Stimulated activated CD8-positive, alpha-beta memory T cell treated with anti-CD3 and anti-CD28 coated beads, Interleukin-4, amount 100 ng/mL, for 48 hours (primary cell): ENCODE results near the gene NECTIN1.

Source experiments
- DNase-seq: peaks from one replicate; pipeline ENCODE4 v3.0.0-alpha.2; 2020

The NECTIN1 gene

DNA sequence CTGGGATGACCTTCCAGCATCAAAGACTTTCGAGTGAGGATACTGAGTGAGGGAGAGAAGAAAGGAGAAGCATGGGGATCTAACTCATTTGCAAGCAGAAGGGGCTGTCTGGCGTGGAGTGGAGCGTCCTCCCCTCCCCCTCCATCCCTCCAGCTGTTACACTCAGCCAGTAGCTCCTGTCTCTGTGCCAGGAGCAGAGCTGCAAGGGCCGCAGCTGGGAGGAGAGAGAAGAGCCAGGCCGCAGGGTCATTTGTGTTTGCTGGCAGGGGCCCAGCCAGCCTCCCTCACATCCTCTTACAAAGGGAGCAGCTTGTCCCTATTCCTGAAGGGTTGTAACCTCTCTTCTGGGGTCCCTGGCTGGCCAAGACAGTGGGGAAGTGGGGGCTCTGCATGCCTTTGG is 57.9 kb downstream of the NECTIN1 start:
- DNase-seq = no peak

DNA sequence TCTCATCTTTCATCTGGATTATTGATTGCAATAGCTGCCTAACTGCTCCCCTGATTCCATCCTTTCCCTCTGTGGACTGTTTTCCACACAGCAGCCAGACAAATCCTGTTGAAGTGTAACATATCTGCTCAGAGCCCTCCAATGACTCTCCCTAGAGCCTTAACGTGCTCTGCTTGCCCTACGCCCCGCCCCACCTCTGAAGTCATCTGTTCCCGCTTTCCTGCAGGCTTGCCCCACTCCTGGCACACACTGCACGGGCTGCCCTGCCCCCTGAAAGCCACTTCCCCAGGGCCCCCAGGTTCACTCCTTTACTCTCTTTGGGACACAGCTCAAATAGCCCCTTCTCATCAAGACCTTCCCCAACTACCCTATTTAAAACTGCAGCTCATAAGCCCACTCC is 59.5 kb downstream of the NECTIN1 start:
- no peak for DNase-seq

DNA sequence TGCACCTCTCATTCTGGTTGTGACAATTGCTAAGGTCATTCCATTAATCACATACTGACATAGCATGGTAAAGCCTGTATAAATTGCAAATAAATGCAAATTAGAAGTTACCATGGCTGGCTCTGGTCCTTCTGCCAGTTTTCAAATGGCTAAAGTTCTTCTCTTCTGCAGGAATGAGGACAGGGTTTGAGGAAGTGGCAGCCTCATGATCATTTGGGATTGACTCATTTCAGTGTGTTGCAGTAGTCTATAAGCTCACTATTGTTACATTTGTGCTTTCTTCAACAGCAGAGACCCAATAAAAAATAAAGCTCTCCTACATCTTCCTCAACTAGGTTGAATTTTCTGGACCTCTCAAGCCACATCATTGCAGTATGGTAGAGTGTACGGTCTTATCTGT is 60.3 kb downstream of the NECTIN1 start:
- DNase-seq = no peak

DNA sequence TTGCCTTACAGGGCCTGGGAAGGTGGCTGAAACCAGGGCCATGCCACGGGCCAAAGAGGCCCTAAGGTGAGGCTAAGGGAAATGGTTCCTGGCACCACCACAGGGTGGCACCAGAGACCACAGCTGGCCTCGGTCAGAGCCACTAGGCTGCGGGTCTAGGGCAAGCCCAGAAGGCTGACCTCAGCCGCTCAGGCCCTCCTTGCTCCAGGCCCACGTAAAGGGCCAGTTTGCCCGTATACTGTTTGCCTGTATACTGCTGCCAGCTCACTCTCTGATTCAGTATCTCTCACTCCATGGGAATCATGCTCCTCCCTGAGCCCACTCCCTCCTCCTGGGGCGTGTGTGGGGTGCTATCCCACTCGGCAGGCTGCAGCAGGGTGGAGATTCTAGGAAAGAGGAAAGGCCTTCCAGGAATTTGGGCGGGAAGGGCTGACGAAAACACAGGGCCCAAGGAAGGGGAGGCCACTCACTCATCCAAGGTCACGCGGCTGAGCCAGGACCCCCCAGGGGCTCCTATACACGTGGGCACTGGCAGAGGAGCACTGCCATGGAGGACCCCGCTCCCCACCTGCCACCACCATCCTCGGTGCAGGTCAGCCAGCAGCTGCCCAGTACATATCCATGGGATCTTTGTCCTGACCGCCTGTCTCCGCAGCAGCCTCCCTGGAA is 62.4 kb downstream of the NECTIN1 start:
- peak; percentile 80 for DNase-seq

DNA sequence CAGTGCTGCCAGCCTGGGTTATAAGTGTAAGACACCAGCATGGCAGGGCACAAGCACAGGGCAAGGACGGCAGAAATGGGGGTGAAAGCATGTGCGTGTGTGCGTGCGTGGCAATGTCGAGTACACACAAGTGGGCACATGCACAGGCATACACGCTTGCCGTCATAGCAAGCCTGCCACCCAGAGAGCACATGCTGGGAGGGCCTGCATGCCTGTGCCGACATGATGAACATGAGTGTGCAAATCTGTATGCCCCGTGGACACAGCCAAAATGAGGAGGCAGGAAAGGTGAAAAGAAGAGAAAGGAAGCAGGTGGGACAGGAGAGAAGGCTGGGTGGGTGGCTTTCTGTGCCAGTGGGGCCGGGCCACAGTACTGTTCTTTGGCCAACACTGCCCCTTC is 62.9 kb downstream of the NECTIN1 start:
- DNase-seq = no peak

DNA sequence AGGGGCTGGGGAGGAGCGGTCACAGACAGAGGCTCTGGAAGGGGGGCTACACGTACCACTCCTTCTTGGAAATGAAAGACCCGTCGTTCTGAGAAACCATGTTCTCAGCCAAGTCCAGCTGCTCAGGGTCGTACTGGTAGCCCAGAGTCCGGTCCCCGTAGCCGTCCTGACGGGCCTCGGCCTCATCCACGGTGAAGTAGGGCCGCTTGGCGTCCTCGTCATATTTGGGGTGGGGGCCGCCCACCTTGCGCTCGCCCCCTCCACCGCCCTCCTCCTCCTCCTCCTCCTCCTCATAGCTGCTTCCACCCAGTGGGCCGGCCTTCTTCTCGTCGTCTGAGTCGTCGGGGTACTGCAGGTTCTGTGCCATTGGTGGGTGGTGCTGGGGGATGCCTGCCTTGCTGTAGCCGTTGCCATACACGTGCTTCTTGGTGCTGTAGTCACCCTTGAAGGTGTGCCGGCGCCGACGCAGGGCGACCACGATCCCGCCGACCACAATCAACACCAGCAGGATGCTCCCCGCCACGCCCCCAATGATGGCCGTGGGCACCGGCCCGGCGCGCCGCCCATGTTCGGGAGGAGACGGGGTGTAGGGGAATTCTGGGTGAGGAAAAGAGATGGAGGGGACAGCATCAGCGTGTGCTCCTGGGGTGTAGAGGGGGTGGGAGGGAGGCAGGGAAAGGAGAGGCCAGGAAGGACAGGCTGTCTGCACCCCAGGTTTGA is 64.1 kb downstream of the NECTIN1 start:
- no peak for DNase-seq

DNA sequence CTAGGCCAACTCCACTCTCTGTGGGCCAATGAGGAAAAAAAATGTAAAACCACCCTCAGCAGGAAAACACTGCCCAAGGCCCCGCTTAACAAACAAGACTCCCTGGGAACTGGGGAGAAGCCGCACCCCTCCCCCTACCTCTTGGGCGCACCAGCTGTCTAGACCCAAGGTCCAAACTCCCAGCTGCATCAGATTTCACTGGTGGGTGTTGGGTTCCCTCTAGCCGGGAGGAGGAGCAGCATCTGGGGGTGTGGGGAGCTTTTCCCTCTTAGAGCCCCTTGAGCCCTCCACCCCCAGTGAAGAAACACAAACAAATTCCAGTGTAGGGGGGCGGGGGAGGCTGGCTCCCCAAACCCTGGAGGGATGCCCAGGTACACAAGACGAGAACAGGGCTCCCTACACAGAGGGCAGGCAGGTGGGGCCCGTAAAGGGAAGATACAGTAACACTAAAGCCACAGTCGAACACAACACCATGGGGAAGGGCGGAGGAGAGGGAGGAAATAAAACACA is 64.9 kb downstream of the NECTIN1 start:
- no peak for DNase-seq

DNA sequence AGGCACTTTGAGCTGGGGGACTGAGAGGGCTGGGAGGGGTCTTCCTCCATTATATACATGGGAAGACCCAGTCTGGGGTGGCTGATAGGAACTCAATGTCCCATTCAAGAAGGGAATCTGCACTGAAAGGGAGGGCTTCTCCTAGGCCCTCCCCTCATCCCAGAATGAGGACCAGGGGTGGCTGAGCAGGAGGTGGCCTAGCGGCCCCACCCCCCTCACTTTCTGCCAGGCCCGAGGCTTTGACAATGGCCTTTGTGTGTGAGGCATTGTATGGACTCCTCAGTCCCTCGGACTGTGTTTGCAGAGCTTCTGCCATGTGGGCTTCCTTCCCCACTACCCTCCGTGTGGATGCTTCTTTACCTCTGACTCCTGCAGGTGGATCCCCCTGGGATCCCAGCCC is 65.7 kb downstream of the NECTIN1 start:
- no peak for DNase-seq

DNA sequence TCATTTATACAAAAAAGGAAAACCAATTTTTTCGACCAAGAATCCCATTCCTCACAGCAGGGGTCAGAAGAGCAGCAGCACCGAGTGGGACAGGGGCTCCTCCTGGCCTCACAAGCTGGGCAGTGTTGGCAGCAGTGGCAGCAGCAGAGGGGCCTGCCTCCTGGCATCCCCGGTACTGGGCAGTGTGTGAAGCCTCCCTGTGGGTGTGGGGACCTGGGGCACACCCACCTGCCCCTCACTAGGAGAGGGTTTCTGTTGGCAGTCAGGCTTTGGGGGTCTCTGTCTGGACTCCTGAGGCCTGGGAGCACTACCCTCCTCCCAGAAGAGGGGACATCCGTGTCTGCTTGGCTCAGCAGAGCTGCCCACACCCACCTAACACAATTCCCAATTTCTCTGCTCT is 67.8 kb downstream of the NECTIN1 start:
- no peak for DNase-seq

DNA sequence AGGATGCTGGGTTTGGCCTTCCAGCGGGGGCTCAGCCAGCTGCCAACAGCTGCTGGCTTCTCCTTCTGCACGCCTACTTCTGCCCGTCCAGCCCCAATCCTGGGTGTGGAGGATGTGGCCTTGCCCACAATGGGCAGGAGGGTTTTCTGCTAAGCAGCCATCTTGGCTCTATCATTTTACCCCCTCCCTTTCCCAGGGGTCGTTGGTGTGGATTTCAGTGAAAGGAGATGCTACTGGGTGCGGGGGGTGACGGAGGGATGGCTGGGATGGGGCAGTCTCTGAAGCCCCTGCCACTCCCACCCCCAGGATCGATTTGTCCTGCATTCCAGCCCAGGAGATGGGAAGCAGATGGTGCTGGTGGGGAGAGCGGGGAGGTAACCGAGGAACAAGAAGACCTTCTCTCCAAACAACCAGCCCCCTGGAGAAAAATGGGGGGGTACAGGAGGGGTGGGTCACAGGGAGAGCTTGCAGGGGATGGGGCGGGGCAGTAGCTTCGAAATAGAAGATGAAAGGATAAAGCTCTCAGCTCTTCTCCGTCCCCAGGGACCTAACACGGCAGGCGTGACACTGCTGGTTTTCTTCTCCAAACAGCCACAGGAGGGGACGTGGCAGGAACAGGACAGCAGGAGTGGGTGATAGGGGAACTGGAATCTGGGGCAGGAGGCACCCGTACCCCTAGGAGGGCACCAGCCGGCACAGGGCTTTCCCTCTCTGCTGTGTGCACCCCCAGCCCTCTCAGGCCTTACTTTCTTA is 68.9 kb downstream of the NECTIN1 start:
- DNase-seq = no peak

DNA sequence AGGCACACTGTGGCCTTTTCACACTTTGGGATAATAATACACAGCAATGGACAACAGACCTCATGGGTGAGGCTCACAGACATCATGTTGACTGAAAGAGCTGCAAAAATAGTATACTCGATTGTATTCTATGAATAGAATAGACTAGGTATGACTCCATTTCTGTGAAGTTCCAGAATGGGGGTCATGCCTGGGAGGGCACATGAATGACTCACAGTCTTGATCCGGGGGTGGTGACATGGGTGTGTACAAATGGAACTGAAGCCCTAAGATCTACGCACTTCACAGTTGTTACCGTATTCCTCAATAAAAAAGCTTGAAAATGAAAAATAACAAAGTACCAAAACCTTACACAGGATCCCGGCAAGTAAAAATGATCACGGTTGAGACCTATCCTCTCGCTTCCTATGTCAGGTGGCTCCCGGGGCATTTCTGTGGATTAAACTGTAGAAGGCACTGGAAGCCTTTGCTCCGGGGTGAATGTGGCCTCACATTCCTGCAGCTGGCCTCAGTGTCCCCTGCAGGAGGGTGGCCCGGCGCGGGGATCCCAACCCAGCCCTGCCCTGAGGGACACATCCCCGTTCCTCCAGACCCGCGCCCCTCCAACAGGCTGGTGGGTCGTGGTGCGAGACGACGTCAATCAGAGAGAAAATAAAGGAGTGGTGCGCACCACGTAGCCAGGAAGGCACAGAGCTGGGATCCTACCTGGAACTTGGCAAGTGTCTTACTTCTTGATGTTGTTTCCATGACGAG is 75.9 kb downstream of the NECTIN1 start:
- DNase-seq = no peak

DNA sequence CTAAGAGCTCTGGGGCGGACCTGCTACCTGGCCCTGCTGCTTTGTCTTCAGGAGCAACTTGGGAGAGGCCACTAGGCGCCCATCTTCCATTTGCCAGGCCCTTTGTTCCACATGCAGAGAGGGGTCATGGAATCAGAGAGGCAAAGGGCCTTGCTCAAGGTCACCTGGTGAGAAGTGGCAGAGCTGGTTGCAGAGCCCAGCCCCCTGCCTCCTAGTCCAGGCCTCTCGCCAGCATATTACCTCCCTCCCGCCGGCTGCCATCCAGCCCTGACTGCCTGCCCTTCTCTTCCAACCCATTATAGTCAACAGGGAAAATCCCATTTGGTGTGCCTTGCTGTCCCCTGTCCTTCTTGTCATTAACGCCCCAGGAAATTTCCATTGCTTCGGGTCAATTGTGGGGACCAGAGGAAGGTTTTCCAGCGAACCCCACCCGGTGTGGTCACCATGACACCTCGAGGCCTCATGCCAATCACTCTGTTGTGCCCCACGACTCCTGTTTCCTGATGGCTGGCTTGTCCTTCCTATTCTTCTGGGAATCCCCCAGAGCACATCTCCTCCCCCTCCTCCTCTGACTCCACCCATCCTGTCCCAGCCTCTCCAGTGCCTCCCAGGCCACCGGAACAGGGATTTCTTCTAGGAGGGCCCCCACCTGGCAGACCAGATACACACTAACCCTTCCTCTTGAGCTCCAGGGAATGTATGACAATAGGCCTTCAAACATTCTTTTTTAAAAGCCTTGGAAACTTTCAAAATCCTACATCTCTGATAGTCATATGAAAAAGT is 77.0 kb downstream of the NECTIN1 start:
- no peak for DNase-seq

DNA sequence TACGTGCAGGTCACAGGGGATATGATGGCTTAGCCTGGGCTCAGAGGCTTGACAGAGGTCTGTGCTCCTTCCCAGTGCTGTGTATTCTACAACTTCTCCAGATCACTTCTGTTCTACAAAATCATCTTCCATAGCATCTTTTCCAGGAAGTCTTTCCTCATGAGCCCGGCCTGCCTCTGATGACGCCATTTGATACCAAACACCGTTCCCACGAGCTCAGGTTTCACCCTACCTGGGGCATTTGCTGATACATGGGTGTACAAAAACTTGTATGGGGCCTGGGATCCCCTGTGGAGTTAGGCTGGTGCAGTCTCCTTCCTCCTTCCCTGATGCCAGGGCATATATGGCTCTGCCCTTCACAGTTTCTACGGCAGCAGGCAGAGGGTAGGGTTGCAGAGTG is 78.7 kb downstream of the NECTIN1 start:
- DNase-seq = no peak

DNA sequence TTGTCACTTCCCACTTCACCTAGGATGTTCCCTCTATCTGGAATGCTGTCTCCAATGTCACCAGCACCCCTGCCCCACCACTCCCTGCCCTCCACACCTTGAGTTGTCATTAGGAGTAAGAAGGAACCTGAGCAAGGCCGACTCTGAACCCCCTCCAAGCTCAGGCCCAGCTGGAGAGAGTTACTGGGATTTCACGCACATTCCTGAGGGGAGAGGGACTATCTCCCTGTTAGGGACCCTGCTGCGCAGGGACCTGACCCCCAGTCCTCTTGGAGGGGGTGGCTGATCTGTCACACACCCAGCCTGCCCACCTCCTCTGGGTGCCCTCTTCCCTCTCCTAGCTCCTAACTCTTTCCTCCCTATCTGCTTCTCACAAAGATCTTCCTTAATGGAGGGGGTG is 81.7 kb downstream of the NECTIN1 start:
- no peak for DNase-seq

DNA sequence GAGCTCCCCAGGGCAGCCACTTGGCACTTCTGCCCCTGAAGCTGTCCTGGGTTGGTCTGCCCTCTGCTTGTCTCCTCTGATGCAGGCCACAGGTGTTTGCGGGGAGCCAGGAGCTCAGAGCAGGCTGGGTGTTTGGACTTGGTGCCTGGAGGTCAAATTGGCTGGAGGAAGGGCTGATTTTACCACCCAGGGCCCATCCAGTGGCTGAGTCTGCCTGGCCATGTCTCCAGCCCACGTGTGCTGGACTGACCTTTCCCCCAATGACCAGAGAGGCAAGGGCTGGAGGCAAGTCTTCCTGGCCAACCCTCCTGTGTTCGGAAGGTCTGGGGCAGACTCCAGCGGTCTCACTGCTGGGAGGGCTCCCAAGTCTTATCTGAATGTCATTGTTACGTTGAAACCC is 84.0 kb downstream of the NECTIN1 start:
- DNase-seq = no peak

DNA sequence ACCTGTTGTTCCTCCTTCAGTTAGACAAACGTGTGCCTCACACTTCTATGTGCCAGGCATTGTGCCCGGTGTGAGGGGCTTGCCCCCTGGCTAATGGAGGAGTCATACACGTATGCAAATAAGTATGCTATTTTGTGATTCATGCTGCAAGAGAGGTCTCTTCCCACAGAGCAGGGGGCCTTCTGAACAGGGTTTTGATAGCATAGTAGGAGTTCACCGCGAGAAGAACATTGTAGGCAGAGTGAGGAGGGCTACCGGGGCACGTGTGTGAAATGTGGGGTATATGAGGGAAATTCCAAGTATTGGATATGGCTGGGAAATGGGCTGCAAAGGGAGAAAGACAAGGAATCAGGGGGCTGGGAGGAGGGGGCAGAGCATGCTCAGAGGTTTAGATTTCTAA is 84.5 kb downstream of the NECTIN1 start:
- no peak for DNase-seq

DNA sequence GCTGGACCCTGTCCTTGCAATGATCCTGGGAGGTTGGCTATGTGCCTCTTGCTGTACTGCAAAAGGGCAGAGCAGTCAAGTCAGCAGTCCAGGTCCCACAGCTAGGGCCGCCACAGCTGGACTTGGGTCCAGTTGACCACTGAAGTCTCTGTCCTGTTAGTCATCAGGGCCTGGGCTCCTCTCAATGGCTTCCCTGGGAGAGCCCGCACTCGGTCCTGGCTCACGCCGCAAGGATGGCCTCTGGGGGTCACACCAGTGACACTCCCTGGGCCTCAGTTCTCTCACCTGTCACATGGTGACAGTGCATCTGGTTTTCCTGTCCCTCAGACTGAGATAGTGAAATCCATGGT is 85.1 kb downstream of the NECTIN1 start:
- no peak for DNase-seq

DNA sequence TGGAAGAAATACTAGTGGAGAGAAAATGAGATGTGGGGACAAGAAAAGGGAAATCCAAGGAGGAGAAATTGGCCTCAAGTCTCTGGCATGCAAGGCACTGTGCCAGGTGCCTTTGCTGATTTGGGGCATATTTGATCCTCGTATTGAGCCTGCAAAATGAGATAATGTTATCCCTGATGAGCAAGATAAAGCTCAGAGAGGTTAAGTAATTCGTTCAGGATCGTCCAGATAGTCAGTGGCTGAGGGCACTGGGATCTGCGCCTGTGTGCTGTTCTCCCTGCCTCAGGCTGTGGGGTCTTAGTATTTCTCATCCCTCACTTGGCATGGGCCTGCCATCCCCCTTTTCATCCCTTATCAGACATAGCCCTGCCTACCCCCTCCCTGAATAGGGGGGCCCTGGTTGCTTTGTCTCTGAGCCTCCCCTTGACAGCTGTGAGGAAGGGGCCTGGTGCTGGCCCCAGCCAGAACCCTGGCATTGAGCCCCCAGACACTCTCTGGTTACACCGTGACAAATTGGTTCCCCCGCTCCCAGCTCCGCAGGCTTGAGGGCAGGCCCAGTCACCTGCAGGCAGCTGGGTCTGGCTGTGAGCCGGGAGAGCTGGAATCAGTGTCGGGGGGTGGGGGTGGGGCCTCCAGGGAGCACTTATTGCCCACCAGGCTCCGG is 85.7 kb downstream of the NECTIN1 start:
- no peak for DNase-seq

DNA sequence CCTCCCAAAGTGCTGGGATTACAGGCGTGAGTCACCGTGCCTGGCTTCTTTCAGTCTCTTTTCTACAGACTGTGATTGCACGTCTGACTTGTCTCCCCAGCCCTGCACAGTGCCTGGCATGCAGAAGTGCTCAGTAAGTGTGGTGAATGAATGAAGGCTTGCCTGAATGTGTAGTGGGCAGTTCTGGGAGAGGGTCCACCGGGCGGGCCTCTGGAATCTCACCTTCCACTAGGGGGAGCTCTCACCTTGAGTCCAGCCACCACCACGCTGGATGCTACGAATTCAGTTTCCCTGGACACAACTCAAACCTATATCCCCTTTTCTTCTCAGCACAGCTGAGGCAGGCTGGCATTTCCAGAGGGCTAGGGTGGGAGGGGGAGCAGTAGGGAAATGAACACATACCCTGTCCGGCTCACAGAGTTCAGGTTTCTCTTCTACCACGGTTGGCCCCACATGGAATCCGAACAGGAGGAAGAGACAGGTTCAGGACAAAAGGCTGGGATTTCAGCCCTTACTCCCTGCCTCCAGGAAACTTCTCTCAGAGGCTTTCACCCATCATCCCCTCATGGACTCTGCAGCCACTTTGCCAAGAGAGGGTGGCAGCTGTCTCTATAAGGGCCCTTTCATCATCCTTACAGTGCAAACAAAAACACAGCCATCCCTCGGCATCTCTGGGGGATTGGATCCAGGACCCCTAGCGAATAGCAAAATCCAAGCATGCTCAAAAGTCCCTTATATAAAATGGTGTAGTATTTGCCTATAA is 86.8 kb downstream of the NECTIN1 start:
- peak; percentile 43 for DNase-seq

DNA sequence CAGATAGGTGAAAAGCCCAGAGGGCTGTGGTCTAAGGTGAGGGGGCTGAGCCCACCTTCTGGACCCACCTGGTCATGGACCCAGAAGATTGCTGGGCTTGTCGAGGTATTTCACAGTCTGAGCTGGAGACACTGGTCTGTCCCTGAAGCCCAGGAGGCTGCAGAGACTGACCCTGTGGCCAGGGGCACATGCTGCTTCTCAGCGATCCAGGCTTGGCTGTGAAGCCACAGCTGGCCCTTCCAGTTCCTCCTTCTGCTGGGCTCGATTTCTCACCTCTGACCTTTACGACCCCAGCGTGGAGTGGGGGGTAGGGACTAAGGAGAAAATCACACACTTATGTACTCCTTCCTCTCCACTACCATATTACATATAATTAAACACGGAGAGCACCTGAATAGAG is 88.5 kb downstream of the NECTIN1 start:
- DNase-seq = no peak

DNA sequence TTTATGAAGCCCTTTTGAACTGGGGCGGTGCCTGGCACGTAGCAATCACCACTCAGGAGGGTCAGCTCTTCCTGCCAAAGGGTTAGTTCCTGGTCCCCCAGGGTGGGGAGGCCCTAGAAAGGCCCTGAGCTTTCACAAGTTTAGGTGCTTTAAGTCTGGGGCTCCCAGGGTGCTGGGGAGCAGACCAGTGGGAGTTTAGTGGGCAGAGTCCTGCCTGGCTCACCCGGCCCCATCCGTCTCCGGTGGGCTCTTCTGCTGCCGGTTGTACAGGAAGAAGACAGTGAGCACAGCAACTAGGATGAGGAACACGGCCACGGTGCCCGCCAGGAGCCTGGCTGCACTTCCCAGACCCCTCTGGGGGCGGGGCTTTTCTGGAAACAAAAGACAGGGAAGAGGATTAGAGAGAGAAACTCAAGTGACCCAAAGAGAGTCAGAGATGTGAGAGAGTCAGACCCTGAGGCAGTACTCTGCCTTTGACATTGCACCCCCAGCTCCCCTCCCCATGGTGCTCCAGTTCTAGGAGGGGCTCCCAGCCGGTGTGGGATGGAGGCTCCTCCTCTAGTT is 89.3 kb downstream of the NECTIN1 start:
- DNase-seq = no peak
